ENCODE measurements around the gene ARNT2.

The ARNT2 gene

GRCh38 chr15:80580536-80581260, 176.5 kb downstream of the ARNT2 start:
- no peak for DNase-seq

- no peak for DNase-seq
Measured at GRCh38 chr15:80581976-80582375, 177.8 kb downstream of the ARNT2 start.

- DNase-seq, result no peak
Measured at GRCh38 chr15:80582816-80583423, 178.7 kb downstream of the ARNT2 start.

- DNase-seq, result no peak
Measured at GRCh38 chr15:80584561-80584964, 180.4 kb downstream of the ARNT2 start.

GRCh38 chr15:80584973-80585525, 180.9 kb downstream of the ARNT2 start:
- DNase-seq, result no peak

- peak; percentile 38 for DNase-seq
Measured at GRCh38 chr15:80585544-80586018, 181.4 kb downstream of the ARNT2 start.

- DNase-seq, result no peak
Measured at GRCh38 chr15:80586161-80586560, 182.0 kb downstream of the ARNT2 start.

- DNase-seq, result no peak
Measured at GRCh38 chr15:80587007-80587406, 182.8 kb downstream of the ARNT2 start.

- DNase-seq, result no peak
Measured at GRCh38 chr15:80587816-80588456, 183.8 kb downstream of the ARNT2 start.

GRCh38 chr15:80588801-80589200, 184.6 kb downstream of the ARNT2 start:
- no peak for DNase-seq

GRCh38 chr15:80590761-80591355, 186.7 kb downstream of the ARNT2 start:
- DNase-seq, result no peak

GRCh38 chr15:80591471-80591870, 187.3 kb downstream of the ARNT2 start:
- DNase-seq, result no peak

- DNase-seq, result no peak
Measured at GRCh38 chr15:80591938-80592825, 188.0 kb downstream of the ARNT2 start.

GRCh38 chr15:80593486-80594030, 189.4 kb downstream of the ARNT2 start:
- DNase-seq, result no peak

GRCh38 chr15:80594091-80594889, 190.1 kb downstream of the ARNT2 start:
- no peak for DNase-seq

- DNase-seq, result peak; percentile 16
Measured at GRCh38 chr15:80595396-80595795, 191.2 kb downstream of the ARNT2 start.

- DNase-seq, result no peak
Measured at GRCh38 chr15:80596521-80596976, 192.4 kb downstream of the ARNT2 start.

GRCh38 chr15:80597076-80597475, 192.9 kb downstream of the ARNT2 start:
- no peak for DNase-seq

GRCh38 chr15:80599359-80599758, 195.2 kb downstream of the ARNT2 start:
- no peak for DNase-seq

GRCh38 chr15:80600626-80601025, 196.4 kb downstream of the ARNT2 start:
- DNase-seq, result no peak

- no peak for DNase-seq
Measured at GRCh38 chr15:80601256-80601655, 197.1 kb downstream of the ARNT2 start.
